Transverse colon (tissue), 4 donors: ENCODE measurements around the gene KLHL21.

Experiments used
- POLR2A ChIP-seq: fragments of 450-650 bp; IDR thresholded peaks from one replicate; pipeline ENCODE4 v1.6.1; 2016; ENCODE audit warnings: antibody characterized with exemption, mild to moderate bottlenecking, moderate library complexity
- POLR2AphosphoS5 ChIP-seq, 3 donors: sonication (generic); formaldehyde crosslinking; IDR thresholded peaks; one replicate each; pipeline ENCODE4 v1.6.1; 2016; ENCODE audit warnings: antibody characterized with exemption in 3 of 3
- TF ChIP-seq, protein P1 (sequence below), 5 experiments: fragments of 200-600 bp in 3 of 5; fragments of 450-650 bp in 2 of 5; sonication (generic) in 3 of 5; IDR thresholded peaks; 1 replicate in 2 of 5; 2 replicates in 3 of 5; pipeline ENCODE4 v1.5.1; 2016 to 2017; ENCODE audit warnings: antibody characterized with exemption in 5 of 5, inconsistent platforms in 3 of 5, mild to moderate bottlenecking in 2 of 5, moderate library complexity in 1 of 5

DNA sequence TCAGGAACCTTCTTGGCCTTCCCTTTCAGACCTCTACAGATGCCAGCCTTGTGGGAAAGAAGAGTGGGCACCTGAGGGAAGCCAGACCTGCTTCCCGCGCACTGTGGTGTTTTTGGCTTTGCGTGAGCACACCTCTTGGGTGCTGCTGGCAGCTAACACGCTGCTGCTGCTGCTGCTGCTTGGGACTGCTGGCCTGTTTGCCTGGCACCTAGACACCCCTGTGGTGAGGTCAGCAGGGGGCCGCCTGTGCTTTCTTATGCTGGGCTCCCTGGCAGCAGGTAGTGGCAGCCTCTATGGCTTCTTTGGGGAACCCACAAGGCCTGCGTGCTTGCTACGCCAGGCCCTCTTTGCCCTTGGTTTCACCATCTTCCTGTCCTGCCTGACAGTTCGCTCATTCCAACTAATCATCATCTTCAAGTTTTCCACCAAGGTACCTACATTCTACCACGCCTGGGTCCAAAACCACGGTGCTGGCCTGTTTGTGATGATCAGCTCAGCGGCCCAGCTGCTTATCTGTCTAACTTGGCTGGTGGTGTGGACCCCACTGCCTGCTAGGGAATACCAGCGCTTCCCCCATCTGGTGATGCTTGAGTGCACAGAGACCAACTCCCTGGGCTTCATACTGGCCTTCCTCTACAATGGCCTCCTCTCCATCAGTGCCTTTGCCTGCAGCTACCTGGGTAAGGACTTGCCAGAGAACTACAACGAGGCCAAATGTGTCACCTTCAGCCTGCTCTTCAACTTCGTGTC lies 23.9 kb downstream of the KLHL21 start:
- TF ChIP-seq POLR2A (no peak), POLR2AphosphoS5 (IDR thresholded peaks at IDR 0.05) (no peak)
- TF ChIP-seq, protein P1, sequence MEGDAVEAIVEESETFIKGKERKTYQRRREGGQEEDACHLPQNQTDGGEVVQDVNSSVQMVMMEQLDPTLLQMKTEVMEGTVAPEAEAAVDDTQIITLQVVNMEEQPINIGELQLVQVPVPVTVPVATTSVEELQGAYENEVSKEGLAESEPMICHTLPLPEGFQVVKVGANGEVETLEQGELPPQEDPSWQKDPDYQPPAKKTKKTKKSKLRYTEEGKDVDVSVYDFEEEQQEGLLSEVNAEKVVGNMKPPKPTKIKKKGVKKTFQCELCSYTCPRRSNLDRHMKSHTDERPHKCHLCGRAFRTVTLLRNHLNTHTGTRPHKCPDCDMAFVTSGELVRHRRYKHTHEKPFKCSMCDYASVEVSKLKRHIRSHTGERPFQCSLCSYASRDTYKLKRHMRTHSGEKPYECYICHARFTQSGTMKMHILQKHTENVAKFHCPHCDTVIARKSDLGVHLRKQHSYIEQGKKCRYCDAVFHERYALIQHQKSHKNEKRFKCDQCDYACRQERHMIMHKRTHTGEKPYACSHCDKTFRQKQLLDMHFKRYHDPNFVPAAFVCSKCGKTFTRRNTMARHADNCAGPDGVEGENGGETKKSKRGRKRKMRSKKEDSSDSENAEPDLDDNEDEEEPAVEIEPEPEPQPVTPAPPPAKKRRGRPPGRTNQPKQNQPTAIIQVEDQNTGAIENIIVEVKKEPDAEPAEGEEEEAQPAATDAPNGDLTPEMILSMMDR (IDR thresholded peaks at IDR 0.05), result no peak
